Ectodermal cell (in vitro differentiated cells): ENCODE measurements around the gene ZNF487.

Experiments
- H3K27ac ChIP-seq: 2 replicates; pipeline ENCODE4 v1.7.0; 2013; ENCODE audit warnings: mild to moderate bottlenecking, low read depth, low read length; ENCODE audit not compliant: insufficient read depth, poor library complexity, severe bottlenecking
- H3K27me3 ChIP-seq: 2 replicates; pipeline ENCODE4 v1.7.0; 2013; ENCODE audit warnings: mild to moderate bottlenecking, low read length; ENCODE audit not compliant: insufficient read depth, control insufficient read depth, poor library complexity, severe bottlenecking
- H3K36me3 ChIP-seq: one replicate; pipeline ENCODE4 v1.7.0; 2013; ENCODE audit warnings: low read length; ENCODE audit not compliant: control insufficient read depth, insufficient read depth
- H3K4me1 ChIP-seq: one replicate; pipeline ENCODE4 v1.7.0; 2013; ENCODE audit warnings: low read length; ENCODE audit not compliant: control insufficient read depth, insufficient read depth
- H3K4me3 ChIP-seq: 2 replicates; pipeline ENCODE4 v1.7.0; 2013; ENCODE audit warnings: low read depth, low read length, control low read depth; ENCODE audit not compliant: insufficient read depth
- H3K9me3 ChIP-seq: 2 replicates; pipeline ENCODE4 v1.7.0; 2013; ENCODE audit warnings: mild to moderate bottlenecking, low read length, moderate library complexity; ENCODE audit not compliant: control insufficient read depth
- WGBS, 2 experiments: methylation state at CpG; one replicate each; pipeline ENCODE4 v1.1.7; 2013; ENCODE audit warnings: missing lambda C conversion rate in 2 of 2; 5-methylcytosine and 5-hydroxymethylcytosine counted together

ZNF487 gene

DNA sequence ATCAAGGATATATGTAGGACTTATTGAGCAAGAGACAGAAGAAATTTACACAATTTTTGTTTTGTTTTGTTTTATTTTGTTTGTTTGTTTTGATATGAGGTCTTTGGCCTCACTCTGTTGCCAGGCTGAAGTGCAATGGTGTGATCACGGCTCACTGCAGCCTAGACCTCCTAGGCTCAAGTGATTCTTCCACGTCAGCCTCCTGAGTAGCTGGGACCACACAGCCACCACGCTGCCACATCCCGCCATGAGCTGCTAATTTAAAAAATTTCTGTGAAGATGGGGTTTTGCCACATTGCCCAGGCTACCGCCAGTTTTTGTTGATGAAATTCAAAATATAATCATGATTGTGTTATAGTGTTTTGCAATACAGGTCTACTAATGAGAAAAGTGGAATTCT, 54.9 kb downstream of the ZNF487 start:
- H3K4me1 ChIP-seq = no peaks in the 10 kb centered on the region
- H3K4me3 ChIP-seq = no peak overlapping the region
- no peaks in the 10 kb centered on the region for H3K27me3 ChIP-seq
- WGBS, 2 experiments = 89 to 93% methylated on average over 5 of the region's 5 CpGs
- no peak overlapping the region for H3K27ac ChIP-seq
- H3K9me3 ChIP-seq = no peaks in the 10 kb centered on the region
- no peaks in the 10 kb centered on the region for H3K36me3 ChIP-seq

DNA sequence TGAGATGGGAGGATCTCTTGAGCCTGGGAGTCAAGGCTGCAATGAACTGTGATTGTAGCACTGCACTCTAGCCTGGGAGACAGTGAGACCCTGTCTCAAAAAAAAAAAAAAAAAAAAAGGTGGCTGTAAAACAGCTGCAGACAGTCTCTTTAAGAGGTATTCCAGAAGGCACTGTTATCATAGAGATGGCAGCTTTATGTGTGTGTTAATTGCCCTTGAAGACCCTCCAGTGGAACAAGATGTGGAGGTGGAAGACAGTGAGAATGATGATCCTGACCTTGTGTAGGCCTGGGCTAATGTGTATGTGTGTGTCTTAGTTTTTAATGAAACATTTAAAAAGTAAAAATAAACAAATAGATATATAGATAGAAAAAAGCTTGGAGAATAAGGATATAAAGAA, 66.0 kb downstream of the ZNF487 start:
- Histone ChIP-seq H3K4me3 (no peak overlapping the region), H3K27ac (no peak overlapping the region), H3K9me3 (no peaks in the 10 kb centered on the region), H3K36me3 (no peaks in the 10 kb centered on the region), H3K27me3 (no peaks in the 10 kb centered on the region), H3K4me1 (no peaks in the 10 kb centered on the region)

DNA sequence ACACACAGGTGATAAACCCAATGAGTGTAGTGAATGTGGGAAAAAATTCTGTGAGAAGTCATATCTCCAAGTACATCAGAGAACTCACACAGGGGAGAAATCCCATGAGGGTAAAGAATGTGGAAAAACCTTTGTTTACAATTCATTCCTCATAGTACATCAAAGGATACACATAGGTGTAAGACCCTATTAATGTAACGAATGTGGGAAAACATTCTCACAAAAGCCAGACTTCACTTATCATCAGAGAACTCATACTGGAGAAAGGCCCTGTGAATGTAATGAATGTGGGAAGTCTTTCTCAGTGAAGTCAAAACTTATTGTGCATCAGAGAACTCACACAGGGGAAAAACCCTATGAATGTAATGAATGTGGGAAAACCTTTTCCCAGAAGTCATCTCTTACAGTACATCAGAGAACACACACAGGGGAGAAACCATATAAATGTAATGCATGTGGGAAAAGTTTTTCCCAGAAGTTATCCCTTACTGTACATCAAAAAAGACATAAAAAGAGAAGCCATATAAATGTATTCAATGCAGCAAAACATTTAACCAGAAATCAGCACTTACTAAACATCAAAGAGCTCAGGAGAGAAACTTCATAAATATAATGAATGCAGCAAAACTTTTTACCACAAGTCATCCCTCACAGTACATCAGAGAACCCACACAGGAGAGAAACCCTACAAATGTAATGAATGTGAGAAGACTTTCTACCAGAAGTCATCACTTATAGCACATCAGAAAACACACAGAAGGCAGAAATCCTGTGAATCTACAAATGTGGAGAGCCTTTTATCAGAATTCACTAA, 87.7 kb downstream of the ZNF487 start:
- Histone ChIP-seq H3K36me3 (no peaks in the 10 kb centered on the region), H3K27me3 (no peaks in the 10 kb centered on the region), H3K9me3 (peaks cover 9% of the 10 kb centered on the region), H3K27ac (no peak overlapping the region), H3K4me3 (no peak overlapping the region), H3K4me1 (no peaks in the 10 kb centered on the region)
- WGBS, 2 experiments = no CpG with 5 or more reads among the region's 1 CpG
